ENCODE results near the gene RNU1-1. TPM values are rescaled to one million over a fixed set of nuclear protein-coding genes. Genes with fewer than 3 reads are reported as not detected.
"Not testable (repeated sequence)": the region's sequence is repeated elsewhere in the genome, so short reads cannot be mapped to it uniquely, and the experiment has no call there.

The RNU1-1 gene
- total RNA-seq, result 1,626 TPM

- peak; percentile 82 for DNase-seq (ENCODE audit: low spot score)
Observed at GRCh38 chr1:16514107-16515055, at the start of gene RNU1-1. RNU1-1 (minus strand) TSS chr1:16514285.

- DNase-seq (ENCODE audit: low spot score), result not testable (repeated sequence)
Observed at GRCh38 chr1:16561035-16561434, 47.0 kb upstream of the RNU1-1 start.

- not testable (repeated sequence) for DNase-seq (ENCODE audit: low spot score)
Observed at GRCh38 chr1:16560498-16560897, 46.4 kb upstream of the RNU1-1 start.

GRCh38 chr1:16559688-16560087 lies 45.6 kb upstream of the RNU1-1 start:
- not testable (repeated sequence) for DNase-seq (ENCODE audit: low spot score)

GRCh38 chr1:16557034-16557433 lies 42.9 kb upstream of the RNU1-1 start:
- not testable (repeated sequence) for DNase-seq (ENCODE audit: low spot score)

GRCh38 chr1:16553244-16553643 lies 39.2 kb upstream of the RNU1-1 start:
- DNase-seq (ENCODE audit: low spot score), result not testable (repeated sequence)

GRCh38 chr1:16550212-16550918 lies 36.3 kb upstream of the RNU1-1 start:
- DNase-seq (ENCODE audit: low spot score), result not testable (repeated sequence)

GRCh38 chr1:16549545-16549944 lies 35.5 kb upstream of the RNU1-1 start:
- not testable (repeated sequence) for DNase-seq (ENCODE audit: low spot score)

GRCh38 chr1:16547502-16548241 lies 33.6 kb upstream of the RNU1-1 start:
- not testable (repeated sequence) for DNase-seq (ENCODE audit: low spot score)

- not testable (repeated sequence) for DNase-seq (ENCODE audit: low spot score)
Observed at GRCh38 chr1:16545682-16546095, 31.6 kb upstream of the RNU1-1 start.

GRCh38 chr1:16540421-16540893 lies 26.4 kb upstream of the RNU1-1 start:
- DNase-seq (ENCODE audit: low spot score), result not testable (repeated sequence)

- DNase-seq (ENCODE audit: low spot score), result not testable (repeated sequence)
Observed at GRCh38 chr1:16537528-16537927, 23.4 kb upstream of the RNU1-1 start.

GRCh38 chr1:16536796-16537195 lies 22.7 kb upstream of the RNU1-1 start:
- DNase-seq (ENCODE audit: low spot score), result not testable (repeated sequence)

GRCh38 chr1:16535898-16536297 lies 21.8 kb upstream of the RNU1-1 start:
- not testable (repeated sequence) for DNase-seq (ENCODE audit: low spot score)

- DNase-seq (ENCODE audit: low spot score), result not testable (repeated sequence)
Observed at GRCh38 chr1:16535487-16535886, 21.4 kb upstream of the RNU1-1 start.

- DNase-seq (ENCODE audit: low spot score), result peak; percentile 71
Observed at GRCh38 chr1:16534829-16535456, 20.9 kb upstream of the RNU1-1 start.

GRCh38 chr1:16534239-16534828 lies 20.2 kb upstream of the RNU1-1 start:
- not testable (repeated sequence) for DNase-seq (ENCODE audit: low spot score)

- not testable (repeated sequence) for DNase-seq (ENCODE audit: low spot score)
Observed at GRCh38 chr1:16532235-16532991, 18.3 kb upstream of the RNU1-1 start.

- DNase-seq (ENCODE audit: low spot score), result not testable (repeated sequence)
Observed at GRCh38 chr1:16528338-16528737, 14.3 kb upstream of the RNU1-1 start.

GRCh38 chr1:16525769-16526168 lies 11.7 kb upstream of the RNU1-1 start:
- DNase-seq (ENCODE audit: low spot score), result not testable (repeated sequence)
